GM06990 (cell line): Measurements from ENCODE around the gene TGFBR3.

ENCODE experiments used
- DNase-seq: peaks from one replicate; pipeline ENCODE4 v3.0.0-alpha.2; 2011; ENCODE audit not compliant: insufficient read length; ENCODE audit errors: extremely low read depth
- H3K27me3 ChIP-seq: replicated peaks from 2 replicates; pipeline ENCODE4 v1.6.0; 2011; ENCODE audit warnings: low read length; ENCODE audit not compliant: control insufficient read depth, insufficient read depth
- H3K36me3 ChIP-seq: 2 replicates; pipeline ENCODE4 v1.5.1; 2011; ENCODE audit warnings: low read length; ENCODE audit not compliant: control insufficient read depth, insufficient read depth
- H3K4me3 ChIP-seq: replicated peaks from 2 replicates; pipeline ENCODE4 v1.5.1; 2011; ENCODE audit warnings: low read depth, mild to moderate bottlenecking, control low read depth, low read length
- TF ChIP-seq, protein P1 (sequence below): IDR thresholded peaks from 2 replicates; pipeline ENCODE4 v1.5.1; 2011; ENCODE audit warnings: low read length, control low read depth, mild to moderate bottlenecking, inconsistent platforms; ENCODE audit not compliant: insufficient read depth, poor library complexity, severe bottlenecking

The TGFBR3 gene

DNA sequence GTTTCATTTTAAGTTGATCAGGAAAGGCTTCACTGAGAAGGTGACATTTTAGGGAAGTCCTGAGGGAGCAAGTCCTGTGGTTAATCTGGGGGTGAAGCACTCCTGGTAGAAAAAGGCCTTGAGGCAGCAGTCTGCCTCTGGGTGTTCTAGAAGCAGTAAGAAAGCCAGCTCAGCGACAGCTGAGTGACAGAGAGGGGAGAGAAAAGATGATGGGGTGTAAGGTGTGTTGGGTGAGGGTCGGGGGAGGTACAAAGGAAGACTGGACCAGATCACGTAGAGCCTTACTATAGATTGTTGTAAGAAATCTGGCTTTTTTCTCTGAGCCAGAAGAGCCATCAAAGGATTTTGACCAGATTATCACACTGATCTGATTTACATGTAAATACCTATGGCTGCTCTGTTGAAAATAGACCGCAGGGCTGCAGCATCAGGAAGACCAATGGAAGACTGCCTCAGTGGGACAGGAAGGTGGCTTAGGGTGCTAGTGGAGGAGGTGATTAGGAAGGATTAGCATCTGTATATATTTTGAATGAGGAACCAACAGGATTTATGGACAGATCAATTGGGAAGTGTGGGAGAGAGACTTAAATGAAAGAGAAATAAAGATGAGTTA, 254.1 kb downstream of the TGFBR3 start:
- TF ChIP-seq, protein P1, sequence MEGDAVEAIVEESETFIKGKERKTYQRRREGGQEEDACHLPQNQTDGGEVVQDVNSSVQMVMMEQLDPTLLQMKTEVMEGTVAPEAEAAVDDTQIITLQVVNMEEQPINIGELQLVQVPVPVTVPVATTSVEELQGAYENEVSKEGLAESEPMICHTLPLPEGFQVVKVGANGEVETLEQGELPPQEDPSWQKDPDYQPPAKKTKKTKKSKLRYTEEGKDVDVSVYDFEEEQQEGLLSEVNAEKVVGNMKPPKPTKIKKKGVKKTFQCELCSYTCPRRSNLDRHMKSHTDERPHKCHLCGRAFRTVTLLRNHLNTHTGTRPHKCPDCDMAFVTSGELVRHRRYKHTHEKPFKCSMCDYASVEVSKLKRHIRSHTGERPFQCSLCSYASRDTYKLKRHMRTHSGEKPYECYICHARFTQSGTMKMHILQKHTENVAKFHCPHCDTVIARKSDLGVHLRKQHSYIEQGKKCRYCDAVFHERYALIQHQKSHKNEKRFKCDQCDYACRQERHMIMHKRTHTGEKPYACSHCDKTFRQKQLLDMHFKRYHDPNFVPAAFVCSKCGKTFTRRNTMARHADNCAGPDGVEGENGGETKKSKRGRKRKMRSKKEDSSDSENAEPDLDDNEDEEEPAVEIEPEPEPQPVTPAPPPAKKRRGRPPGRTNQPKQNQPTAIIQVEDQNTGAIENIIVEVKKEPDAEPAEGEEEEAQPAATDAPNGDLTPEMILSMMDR, result no peak
- DNase-seq, result no peak

DNA sequence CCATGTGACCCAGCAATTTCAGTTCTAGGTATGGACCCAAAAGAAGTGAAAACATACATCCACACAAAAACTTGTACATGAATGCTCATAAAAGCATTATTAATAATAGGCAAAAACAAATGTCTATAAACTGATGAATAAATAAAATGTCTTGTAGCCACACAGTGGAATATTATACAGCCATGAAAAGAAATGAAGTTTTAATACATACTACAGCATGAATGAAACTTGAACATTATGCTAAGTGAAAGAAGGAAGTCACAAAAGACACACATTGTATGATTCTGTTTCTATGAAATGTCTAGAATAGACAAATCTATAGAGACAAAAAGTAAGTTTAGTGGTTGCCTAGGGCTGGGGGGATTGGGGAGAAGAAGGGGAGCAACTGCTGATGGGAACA, 255.1 kb downstream of the TGFBR3 start:
- H3K4me3 ChIP-seq, result no peak overlapping the region
- TF ChIP-seq, protein P1, result no peak
- no peak for DNase-seq

More for the DNA sequence above, 254.1 kb downstream of the TGFBR3 start:
- Histone ChIP-seq H3K4me3 (no peak overlapping the region), H3K36me3 (no peaks in the 10 kb centered on the region), H3K27me3 (no peaks in the 10 kb centered on the region)

More for the DNA sequence above, 255.1 kb downstream of the TGFBR3 start:
- Histone ChIP-seq H3K36me3 (no peaks in the 10 kb centered on the region), H3K27me3 (no peaks in the 10 kb centered on the region)
